Heart left ventricle (tissue), 13 donors: ENCODE results near the gene UBE4B.

Experiments used
- CTCF ChIP-seq, 12 donors: fragments of 200-600 bp; sonication (generic) in 4 of 12; IDR thresholded peaks; one replicate each; pipeline versions ENCODE4 v1.5.0 to v1.8.0; 2018 to 2022; ENCODE audit warnings: antibody characterized with exemption in 12 of 12, mild to moderate bottlenecking in 5 of 12
- POLR2A ChIP-seq, 2 donors: fragments of 450-650 bp; IDR thresholded peaks; one replicate each; pipeline ENCODE4 v1.6.1; 2017; ENCODE audit warnings: antibody characterized with exemption in 2 of 2, mild to moderate bottlenecking in 2 of 2, moderate library complexity in 2 of 2
- donor health status: ischemic (EF 13 %, LVEDD 7.1; RV severe dilation, severe dysfunction).
- donor health status: DM: no; HTN: yes; CAD: no.
- donor health status: DM: no; HTN: no; CAD: no.
- donor health status: ischemic (EF 25% LVEDD 6.9; RV normal size, moderate dysfunction).
- donor health status: ischemic (EF 25% LVEDD 5.7; RV mildly dilated, moderate dysfunction).
- donor health status: ischemic (EF 35%, LVEDD 5.7; RV mildly dilated, moderate dysfunction).
- donor health status: nonischemic (EF 11% LVEDD 7.7; RV severe dilation, severe dysfunction).
- donor health status: DM: yes; HTN: yes; CAD: no.
- donor health status: PGD.
- donor health status: ischemic (EF 29% LVEDD 5.4; RV normal size, mild dysfunction).
- donor health status: nonischemic (EF 23%, LVEDD 6.1; RV moderate dilation, normal function).

GRCh38 chr1:10108948-10109708, 76.4 kb downstream of the UBE4B start:
- TF ChIP-seq CTCF (IDR thresholded peaks at IDR 0.05) = no peak
- no peak for TF ChIP-seq POLR2A (IDR thresholded peaks at IDR 0.05)
